Endothelial cell of umbilical vein (primary cell): ENCODE measurements around the gene PAX5. TPM values are rescaled to one million over a fixed set of nuclear protein-coding genes. Genes with fewer than 3 reads are reported as not detected.

Experiments used
- BruUV-seq: library from RNA; stranded (reverse); fragments of 400-500 nt; replicated peaks from 2 replicates; lab custom pipeline; 2021; lab: Mats Ljungman, UMichigan
- CTCF ChIA-PET: fragments of 300-600, 350-600 bp; sonication (Branson Sonifier 250); formaldehyde crosslinking; loops from one replicate; lab custom pipeline; 2021; ENCODE audit warnings: antibody characterized with exemption, inconsistent platforms; lab: Charles Lee
- POLR2A ChIA-PET: fragments of 300-600, 350-600 bp; sonication (Branson Sonifier 250); formaldehyde crosslinking; loops from one replicate; lab custom pipeline; 2021; ENCODE audit warnings: antibody characterized with exemption, inconsistent platforms; lab: Charles Lee
- DNase-seq: peaks from one replicate; pipeline ENCODE4 v3.0.0-alpha.2; 2011; ENCODE audit warnings: low read depth, low spot score
- FAIRE-seq: peaks from 2 replicates; lab custom pipeline; 2011; peaks lifted over from hg19 to GRCh38; lab: Jason Lieb, UNC
- H2AFZ ChIP-seq: 2 replicates; pipeline ENCODE4 v1.6.0; 2012; ENCODE audit warnings: low read depth, low read length, control low read depth, inconsistent platforms
- H3K27ac ChIP-seq: 2 replicates; pipeline ENCODE4 v1.5.1; 2011; ENCODE audit warnings: low read depth, mild to moderate bottlenecking, control low read depth, low read length, moderate library complexity; ENCODE audit not compliant: insufficient read depth
- H3K27me3 ChIP-seq, 2 experiments: 2 replicates each; pipeline versions ENCODE4 v1.6.0 to v1.6.1; 2011; ENCODE audit warnings: low read length in 2 of 2, mixed read lengths in 1 of 2; ENCODE audit not compliant: control insufficient read depth in 2 of 2, insufficient read depth in 2 of 2
- H3K36me3 ChIP-seq, 2 experiments: 2 replicates in 1 of 2; 3 replicates in 1 of 2; pipeline ENCODE4 v1.5.1; 2011; ENCODE audit warnings: low read length in 2 of 2, mild to moderate bottlenecking in 1 of 2, moderate library complexity in 1 of 2; ENCODE audit not compliant: control insufficient read depth in 2 of 2, insufficient read depth in 2 of 2; ENCODE audit errors: extremely low read depth in 1 of 2
- H3K4me1 ChIP-seq: 3 replicates; pipeline ENCODE4 v1.5.1; 2011; ENCODE audit warnings: mild to moderate bottlenecking, low read length; ENCODE audit not compliant: control insufficient read depth, insufficient read depth; ENCODE audit errors: extremely low read depth
- H3K4me2 ChIP-seq: 2 replicates; pipeline ENCODE4 v1.6.1; 2011; ENCODE audit warnings: low read length, control low read depth, mixed read lengths; ENCODE audit not compliant: insufficient read depth
- H3K4me3 ChIP-seq, 3 experiments: fragments of 200-600 bp in 1 of 3; sonication (generic), shearing (Covaris generic) in 1 of 3; replicated peaks in 1 of 3; 2 replicates each; pipeline ENCODE4 v1.5.1; 2011 to 2016; ENCODE audit warnings: control low read depth in 3 of 3, low read length in 3 of 3, mild to moderate bottlenecking in 2 of 3, inconsistent platforms in 1 of 3, low read depth in 1 of 3, moderate library complexity in 1 of 3; ENCODE audit not compliant: insufficient read depth in 1 of 3
- H3K79me2 ChIP-seq: 2 replicates; pipeline ENCODE4 v1.6.0; 2012; ENCODE audit warnings: low read length, inconsistent platforms; ENCODE audit not compliant: control insufficient read depth, insufficient read depth
- H3K9ac ChIP-seq: replicated peaks from 2 replicates; pipeline ENCODE3; 2011; ENCODE audit warnings: low read length, control low read depth; ENCODE audit not compliant: insufficient read depth; ENCODE audit errors: extremely low read depth
- H3K9me1 ChIP-seq: replicated peaks from 3 replicates; pipeline ENCODE4 v1.6.0; 2011; ENCODE audit warnings: mild to moderate bottlenecking, low read length; ENCODE audit not compliant: control insufficient read depth, insufficient read depth; ENCODE audit errors: extremely low read depth
- H3K9me3 ChIP-seq: replicated peaks from 2 replicates; pipeline ENCODE4 v1.5.1; 2012; ENCODE audit warnings: low read length, inconsistent platforms; ENCODE audit not compliant: control insufficient read depth, insufficient read depth
- H4K20me1 ChIP-seq: replicated peaks from 2 replicates; pipeline ENCODE3; 2011; ENCODE audit warnings: mild to moderate bottlenecking, low read length; ENCODE audit not compliant: control insufficient read depth, insufficient read depth; ENCODE audit errors: extremely low read depth
- CTCF ChIP-seq, 2 donors: IDR thresholded peaks; 1 replicate in 1 of 2; 2 replicates in 1 of 2; pipeline ENCODE4 v1.5.1; 2011; ENCODE audit warnings: low read length in 2 of 2, mild to moderate bottlenecking in 2 of 2, moderate library complexity in 2 of 2, control low read depth in 1 of 2, inconsistent platforms in 1 of 2, low read depth in 1 of 2; ENCODE audit not compliant: insufficient read depth in 1 of 2; ENCODE audit errors: extremely low read depth in 1 of 2
- EZH2 ChIP-seq: IDR thresholded peaks from 2 replicates; pipeline ENCODE4 v1.6.1; 2012; ENCODE audit warnings: borderline replicate concordance, low read depth, mild to moderate bottlenecking, moderate library complexity, low read length, inconsistent platforms; ENCODE audit not compliant: severe bottlenecking
- FOS ChIP-seq: IDR thresholded peaks from 2 replicates; pipeline ENCODE4 v1.6.1; 2011; ENCODE audit warnings: mild to moderate bottlenecking, low read length, moderate library complexity, borderline replicate concordance; ENCODE audit not compliant: insufficient read depth
- GATA2 ChIP-seq: IDR thresholded peaks from 2 replicates; pipeline ENCODE4 v1.7.0; 2011; ENCODE audit warnings: low read depth, mild to moderate bottlenecking, moderate library complexity, mixed read lengths, low read length; ENCODE audit not compliant: insufficient read length, insufficient read depth
- JUN ChIP-seq: IDR thresholded peaks from 2 replicates; pipeline ENCODE4 v1.6.1; 2011; ENCODE audit warnings: borderline replicate concordance, low read depth; ENCODE audit not compliant: insufficient read length, insufficient read depth
- MAX ChIP-seq: IDR thresholded peaks from 2 replicates; pipeline ENCODE4 v1.6.1; 2011; ENCODE audit not compliant: insufficient read depth, insufficient read length
- MYC ChIP-seq: IDR thresholded peaks from one replicate; pipeline ENCODE4 v1.6.1; 2011; ENCODE audit warnings: mild to moderate bottlenecking, low read depth, low read length
- POLR2A ChIP-seq: IDR thresholded peaks from 2 replicates; pipeline ENCODE4 v1.6.1; 2012; ENCODE audit warnings: low read depth, mild to moderate bottlenecking, control low read depth, low read length
- POLR2AphosphoS5 ChIP-seq: IDR thresholded peaks from 2 replicates; pipeline ENCODE4 v1.6.1; 2012; ENCODE audit warnings: low read depth, mild to moderate bottlenecking, control low read depth, low read length, moderate library complexity; ENCODE audit not compliant: insufficient read depth
- dilution Hi-C: fragments of 300-500 bp; cut with MboI; formaldehyde crosslinking; loops from one replicate; pipeline ENCODE4 v1.15.0; 2019; ENCODE audit warnings: low sequenced_read_pairs; ENCODE audit not compliant: extremely low pct_ligation_motif_present
- intact Hi-C: fragments of 100-400 bp; cut with micrococcal nuclease; formaldehyde crosslinking; loops from one replicate; pipeline ENCODE4 v1.10.0; 2022
- polyA plus RNA-seq, 4 experiments: library from polyadenylated mRNA; depleted of rRNA in 3 of 4; stranded (reverse) in 3 of 4; unstranded in 1 of 4; fragments of >200 nt; gene quantifications; 2 replicates each; pipeline versions ENCODE4 v1.2.1 to v1.2.3, GENCODE V29; 2011 to 2012; ENCODE audit warnings: missing spikeins in 1 of 4
- total RNA-seq: library from RNA; stranded (reverse); gene quantifications from 2 replicates; pipeline ENCODE4 v1.2.3, GENCODE V29; 2021

The PAX5 gene
- total and polyA plus RNA-seq, 2 donors (not counting 3 experiments of a cell fraction or from before 2014, with no cell fraction given), result not detected

- H4K20me1 ChIP-seq, result no peaks in the 10 kb centered on the region
- no TSS peak for BruUV-seq
- intact Hi-C loops (no loop called here), dilution Hi-C loops (no loop called here)
- H3K4me1 ChIP-seq, result no peaks in the 10 kb centered on the region
- H3K27ac ChIP-seq, result no peak overlapping the region
- no peaks in the 10 kb centered on the region for H3K9me3 ChIP-seq
- TF ChIP-seq POLR2AphosphoS5, result no peak
- TF ChIP-seq EZH2, result no peak
- no peak for TF ChIP-seq GATA2
- TF ChIP-seq POLR2A, result no peak
- no peak for TF ChIP-seq MAX
- no peak for TF ChIP-seq MYC
- H3K9me1 ChIP-seq, result no peaks in the 10 kb centered on the region
- POLR2A ChIA-PET, result no interaction called here
- peaks cover 0 to 3% of the 10 kb centered on the region in 2 experiments for H3K27me3 ChIP-seq
- no peak overlapping the region for H3K4me3 ChIP-seq
- no peaks in the 10 kb centered on the region for H3K79me2 ChIP-seq
- H2AFZ ChIP-seq, result no peak overlapping the region
- CTCF ChIA-PET, result interaction anchor here (2.0 kb wide), 1 partner anchor 95 kb away, joined by 5 read pairs; no protein-coding TSS in a partner anchor
- H3K9ac ChIP-seq, result no peak overlapping the region
- no peak for FAIRE-seq
- H3K36me3 ChIP-seq, result no peaks in the 10 kb centered on the region
- H3K4me2 ChIP-seq, result no peak overlapping the region
- no peak for DNase-seq
Measured at GRCh38 chr9:36967997-36968396, 66.1 kb downstream of the PAX5 start.

GRCh38 chr9:36966371-36967097 is 67.5 kb downstream of the PAX5 start:
- Histone ChIP-seq H3K27me3 (peaks cover 2 to 3% of the 10 kb centered on the region in 2 experiments), H2AFZ (no peak overlapping the region), H3K4me2 (no peak overlapping the region), H3K9me3 (no peaks in the 10 kb centered on the region), H3K36me3 (no peaks in the 10 kb centered on the region), H3K9ac (no peak overlapping the region), H4K20me1 (no peaks in the 10 kb centered on the region), H3K27ac (no peak overlapping the region), H3K4me1 (no peaks in the 10 kb centered on the region), H3K9me1 (no peaks in the 10 kb centered on the region), H3K79me2 (no peaks in the 10 kb centered on the region), H3K4me3 (no peak overlapping the region)
- ChIA-PET POLR2A (no interaction called here), CTCF (no interaction called here)
- intact Hi-C loops (no loop called here), dilution Hi-C loops (no loop called here)
- TF ChIP-seq CTCF (IDR thresholded peaks at IDR 0.05; ENCODE audit: extremely low read depth in 1 of 2, insufficient read depth in 1 of 2, low read depth in 1 of 2, low read length in 2 of 2), result no peak
- no peak for TF ChIP-seq JUN
- no peak for TF ChIP-seq POLR2AphosphoS5
- no peak for TF ChIP-seq MYC
- TF ChIP-seq GATA2, result no peak
- TF ChIP-seq POLR2A, result no peak
- TF ChIP-seq FOS, result no peak
- no peak for TF ChIP-seq EZH2
- TF ChIP-seq MAX, result no peak
- no TSS peak for BruUV-seq
- no peak for FAIRE-seq
- DNase-seq, result no peak
